Parathyroid adenoma (tissue), 2 donors: ENCODE data around the gene EPB41.

Experiments
- H2AFZ ChIP-seq: fragments of 300-600 bp; sonication (generic); one replicate; pipeline ENCODE4 v1.7.0; 2017; ENCODE audit warnings: antibody characterized with exemption, mild to moderate bottlenecking
- H3K27ac ChIP-seq: fragments of 300-600 bp; sonication (generic); one replicate; pipeline ENCODE4 v1.7.0; 2017
- H3K27me3 ChIP-seq: fragments of 300-600 bp; sonication (generic); one replicate; pipeline ENCODE4 v1.7.0; 2017; ENCODE audit warnings: low read length; ENCODE audit not compliant: control insufficient read depth, insufficient read depth
- H3K36me3 ChIP-seq: fragments of 300-600 bp; sonication (generic); one replicate; pipeline ENCODE4 v1.7.0; 2017; ENCODE audit warnings: low read length; ENCODE audit not compliant: control insufficient read depth, insufficient read depth
- H3K4me1 ChIP-seq: fragments of 300-600 bp; sonication (generic); one replicate; pipeline ENCODE4 v1.7.0; 2017; ENCODE audit warnings: control low read depth
- H3K4me2 ChIP-seq: fragments of 300-600 bp; sonication (generic); one replicate; pipeline ENCODE4 v1.7.0; 2017; ENCODE audit warnings: low read length
- H3K4me3 ChIP-seq: fragments of 300-600 bp; sonication (generic); one replicate; pipeline ENCODE4 v1.7.0; 2017; ENCODE audit warnings: low read depth, low read length
- H3K79me2 ChIP-seq: fragments of 300-600 bp; sonication (generic); one replicate; pipeline ENCODE4 v1.7.0; 2017; ENCODE audit warnings: control low read depth
- H3K9ac ChIP-seq: fragments of 300-600 bp; sonication (generic); one replicate; pipeline ENCODE4 v1.7.0; 2017; ENCODE audit warnings: mild to moderate bottlenecking
- H3K9me3 ChIP-seq: fragments of 300-600 bp; sonication (generic); one replicate; pipeline ENCODE4 v1.7.0; 2017; ENCODE audit warnings: low read length; ENCODE audit not compliant: control insufficient read depth
- TF ChIP-seq, protein P1 (sequence below): fragments of 300-600 bp; sonication (generic); IDR thresholded peaks from one replicate; pipeline ENCODE4 v1.7.0; 2017; ENCODE audit warnings: antibody characterized with exemption, mild to moderate bottlenecking
- donor health status: primary hyperparathyroidism.

Gene EPB41

DNA sequence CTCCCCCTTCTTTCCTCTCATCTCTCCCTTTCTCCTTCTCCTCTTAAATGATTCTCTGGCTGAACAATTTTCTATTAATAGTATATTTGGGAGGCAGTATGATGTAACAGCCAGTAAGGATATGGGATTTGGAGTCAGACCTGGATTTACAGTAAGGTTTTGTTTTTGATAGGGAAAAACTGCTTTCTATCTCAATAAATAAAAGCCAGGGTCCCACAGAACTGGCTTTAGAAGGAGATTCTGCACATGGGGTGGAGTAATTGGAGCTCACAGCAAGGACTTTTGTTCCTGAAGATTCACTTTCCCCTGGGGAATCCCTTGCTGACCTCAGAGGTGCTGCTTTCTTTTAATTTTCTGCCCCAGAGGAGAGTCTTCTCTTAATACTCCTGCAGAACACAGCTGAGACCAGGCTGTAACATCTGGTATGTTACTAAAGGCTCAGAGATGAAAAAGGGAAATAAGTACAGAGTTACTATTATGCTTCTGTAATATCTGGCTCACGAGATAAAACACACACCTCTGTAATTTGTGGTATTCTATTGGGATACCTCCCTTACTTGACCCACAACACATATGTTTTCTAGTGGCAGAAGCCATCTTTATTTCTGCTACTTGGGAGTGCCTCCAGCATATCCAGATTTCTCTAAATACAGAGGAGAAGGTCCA lies 13.4 kb downstream of the EPB41 start:
- H3K4me2 ChIP-seq: no peak overlapping the region
- peak overlapping the region; percentile 32 for H3K27ac ChIP-seq
- H2AFZ ChIP-seq: no peak overlapping the region
- H3K4me1 ChIP-seq: peaks cover 2% of the 10 kb centered on the region
- no peak overlapping the region for H3K4me3 ChIP-seq
- no peaks in the 10 kb centered on the region for H3K9me3 ChIP-seq
- TF ChIP-seq, protein P1, sequence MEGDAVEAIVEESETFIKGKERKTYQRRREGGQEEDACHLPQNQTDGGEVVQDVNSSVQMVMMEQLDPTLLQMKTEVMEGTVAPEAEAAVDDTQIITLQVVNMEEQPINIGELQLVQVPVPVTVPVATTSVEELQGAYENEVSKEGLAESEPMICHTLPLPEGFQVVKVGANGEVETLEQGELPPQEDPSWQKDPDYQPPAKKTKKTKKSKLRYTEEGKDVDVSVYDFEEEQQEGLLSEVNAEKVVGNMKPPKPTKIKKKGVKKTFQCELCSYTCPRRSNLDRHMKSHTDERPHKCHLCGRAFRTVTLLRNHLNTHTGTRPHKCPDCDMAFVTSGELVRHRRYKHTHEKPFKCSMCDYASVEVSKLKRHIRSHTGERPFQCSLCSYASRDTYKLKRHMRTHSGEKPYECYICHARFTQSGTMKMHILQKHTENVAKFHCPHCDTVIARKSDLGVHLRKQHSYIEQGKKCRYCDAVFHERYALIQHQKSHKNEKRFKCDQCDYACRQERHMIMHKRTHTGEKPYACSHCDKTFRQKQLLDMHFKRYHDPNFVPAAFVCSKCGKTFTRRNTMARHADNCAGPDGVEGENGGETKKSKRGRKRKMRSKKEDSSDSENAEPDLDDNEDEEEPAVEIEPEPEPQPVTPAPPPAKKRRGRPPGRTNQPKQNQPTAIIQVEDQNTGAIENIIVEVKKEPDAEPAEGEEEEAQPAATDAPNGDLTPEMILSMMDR: no peak
- no peaks in the 10 kb centered on the region for H3K36me3 ChIP-seq
- no peak overlapping the region for H3K9ac ChIP-seq
- H3K79me2 ChIP-seq: peaks cover 4% of the 10 kb centered on the region
- H3K27me3 ChIP-seq: no peaks in the 10 kb centered on the region

DNA sequence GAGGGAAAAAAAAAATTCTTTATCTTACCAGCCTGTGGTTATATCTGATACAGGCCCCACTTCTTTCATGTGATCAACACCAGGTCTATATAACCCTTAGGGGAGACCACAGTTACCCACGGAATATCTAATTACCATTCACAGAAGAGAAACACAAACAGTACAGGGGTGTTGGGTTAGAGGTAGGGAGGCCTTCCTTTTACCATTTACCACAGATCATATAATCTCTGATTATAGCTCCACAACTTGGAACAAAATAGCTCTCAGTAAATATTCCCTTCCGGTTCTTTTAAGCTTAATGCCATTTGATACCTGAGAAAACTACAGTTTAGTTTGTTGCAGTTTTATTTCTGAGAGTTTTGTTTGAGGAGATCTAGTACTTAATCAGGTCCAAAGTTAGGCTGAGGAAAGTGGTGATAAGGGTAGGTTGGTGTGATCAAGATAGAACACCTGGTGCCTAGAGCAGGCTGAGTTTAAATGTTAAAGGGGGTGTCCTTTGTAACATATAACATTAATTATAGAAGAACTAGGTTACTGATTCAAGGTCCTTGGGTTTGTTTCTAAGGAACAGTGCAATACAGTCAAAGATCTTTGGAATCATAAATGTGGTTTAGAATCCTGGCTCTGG lies 14.1 kb downstream of the EPB41 start:
- H3K27me3 ChIP-seq: no peaks in the 10 kb centered on the region
- peaks cover 2% of the 10 kb centered on the region for H3K4me1 ChIP-seq
- TF ChIP-seq, protein P1: no peak
- no peaks in the 10 kb centered on the region for H3K36me3 ChIP-seq
- no peak overlapping the region for H3K9ac ChIP-seq
- H3K4me3 ChIP-seq: no peak overlapping the region
- H2AFZ ChIP-seq: no peak overlapping the region
- H3K79me2 ChIP-seq: peaks cover 4% of the 10 kb centered on the region
- H3K27ac ChIP-seq: peak overlapping the region; percentile 32
- H3K9me3 ChIP-seq: no peaks in the 10 kb centered on the region
- H3K4me2 ChIP-seq: no peak overlapping the region

DNA sequence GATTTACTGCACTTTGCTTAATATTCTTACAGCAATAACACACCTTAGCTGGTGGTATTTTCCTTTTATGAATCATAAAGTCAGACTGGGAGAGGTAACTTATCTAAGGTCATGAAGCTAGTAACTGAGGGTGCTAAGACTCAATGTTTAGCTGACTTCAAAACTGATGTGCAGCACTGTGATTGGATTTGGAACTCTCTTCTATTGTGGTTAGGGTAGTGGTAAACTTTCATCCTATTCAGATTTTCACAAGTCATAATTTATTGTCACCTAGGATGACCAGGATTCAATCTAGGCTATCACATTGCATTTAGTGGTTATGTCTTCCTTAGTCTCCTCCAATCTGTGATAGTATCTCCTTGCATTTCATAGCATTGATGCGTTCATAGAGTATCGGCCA lies 18.9 kb downstream of the EPB41 start:
- Histone ChIP-seq H3K4me1 (no peaks in the 10 kb centered on the region), H3K27me3 (no peaks in the 10 kb centered on the region), H2AFZ (no peak overlapping the region), H3K27ac (no peak overlapping the region), H3K4me3 (no peak overlapping the region), H3K9ac (no peak overlapping the region), H3K4me2 (no peak overlapping the region), H3K79me2 (peaks cover 4% of the 10 kb centered on the region), H3K36me3 (no peaks in the 10 kb centered on the region), H3K9me3 (no peaks in the 10 kb centered on the region)
- TF ChIP-seq, protein P1: no peak

DNA sequence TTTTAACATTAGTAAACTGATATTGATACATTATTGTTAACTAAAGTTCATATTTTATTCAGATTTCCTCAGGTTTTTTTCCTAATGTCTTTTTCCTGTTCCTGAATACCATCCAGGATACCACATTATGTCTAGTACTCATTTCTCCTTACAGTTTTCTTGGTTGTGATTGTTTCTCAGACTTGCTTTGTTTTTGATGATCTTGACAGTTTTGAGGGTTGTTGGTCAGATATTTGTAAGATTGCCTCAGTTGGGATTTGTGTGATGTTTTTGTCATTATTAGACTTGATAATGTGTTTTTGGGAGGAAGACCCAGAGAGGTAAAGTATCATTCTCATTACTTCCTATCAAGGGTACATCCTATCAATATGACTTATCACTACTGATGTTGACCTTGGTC lies 19.5 kb downstream of the EPB41 start:
- H3K36me3 ChIP-seq: no peaks in the 10 kb centered on the region
- H3K79me2 ChIP-seq: peaks cover 4% of the 10 kb centered on the region
- no peak overlapping the region for H2AFZ ChIP-seq
- TF ChIP-seq, protein P1: no peak
- H3K9ac ChIP-seq: no peak overlapping the region
- no peaks in the 10 kb centered on the region for H3K4me1 ChIP-seq
- H3K27ac ChIP-seq: no peak overlapping the region
- H3K27me3 ChIP-seq: no peaks in the 10 kb centered on the region
- no peak overlapping the region for H3K4me2 ChIP-seq
- H3K9me3 ChIP-seq: no peaks in the 10 kb centered on the region
- H3K4me3 ChIP-seq: no peak overlapping the region

DNA sequence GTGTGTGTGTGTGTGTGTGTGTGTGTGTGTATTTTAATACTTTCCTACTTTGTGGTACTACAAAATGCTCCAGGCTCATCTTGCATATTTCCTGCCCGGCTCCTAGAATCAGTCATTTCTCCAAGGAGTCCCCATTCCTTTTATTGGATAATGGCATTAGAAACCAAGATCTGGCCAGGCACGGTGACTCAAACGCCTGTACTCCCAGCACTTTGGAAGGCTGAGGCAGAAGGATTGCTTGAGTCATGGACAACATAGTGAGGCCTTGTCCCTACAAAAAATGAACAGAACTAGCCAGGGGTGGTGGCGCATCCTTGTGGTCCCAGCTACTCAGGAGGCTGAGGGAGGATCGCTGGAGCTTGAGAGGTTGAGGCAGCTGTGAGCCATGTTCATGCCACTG lies 20.3 kb downstream of the EPB41 start:
- no peak overlapping the region for H3K4me2 ChIP-seq
- H3K36me3 ChIP-seq: no peaks in the 10 kb centered on the region
- H3K27me3 ChIP-seq: no peaks in the 10 kb centered on the region
- no peak overlapping the region for H3K27ac ChIP-seq
- H3K9ac ChIP-seq: no peak overlapping the region
- H3K9me3 ChIP-seq: no peaks in the 10 kb centered on the region
- H2AFZ ChIP-seq: no peak overlapping the region
- H3K4me1 ChIP-seq: no peaks in the 10 kb centered on the region
- TF ChIP-seq, protein P1: no peak
- H3K79me2 ChIP-seq: peaks cover 4% of the 10 kb centered on the region
- H3K4me3 ChIP-seq: no peak overlapping the region
